ENCODE data around the gene EBLN1. TPM values are rescaled to one million over a fixed set of nuclear protein-coding genes. Genes with fewer than 3 reads are reported as not detected.
A peak's percentile ranks its signal among the peaks of the same experiment; 100 is the strongest.

The EBLN1 gene
- 3.6 TPM for total RNA-seq (ENCODE audit: insufficient read depth, low replicate concordance)

DNA sequence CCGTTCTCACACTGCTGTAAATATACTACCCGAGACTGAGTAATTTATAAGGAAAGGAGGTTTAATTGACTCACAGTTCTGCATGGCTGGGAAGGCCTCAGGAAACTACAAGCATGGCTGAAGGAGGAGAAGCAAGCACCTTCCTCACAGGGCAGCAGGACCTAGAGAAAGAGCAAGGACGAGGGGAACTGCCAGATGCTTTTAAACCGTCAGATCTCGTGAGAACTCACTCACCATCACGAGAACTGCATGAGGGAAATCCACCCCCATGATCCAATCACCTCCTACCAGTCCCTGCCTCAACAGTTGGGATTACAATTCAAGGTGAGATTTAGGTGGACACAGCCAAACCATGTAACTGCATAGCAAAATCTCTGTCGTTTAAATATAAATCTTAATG, at the start of gene EBLN1:
TSS of gene EBLN1 (minus strand) at position 174 of the 400 bp plus-strand sequence. CDS start 8,032 bp downstream, outside the sequence.
- no peak for DNase-seq (ENCODE audit: low spot score)

DNA sequence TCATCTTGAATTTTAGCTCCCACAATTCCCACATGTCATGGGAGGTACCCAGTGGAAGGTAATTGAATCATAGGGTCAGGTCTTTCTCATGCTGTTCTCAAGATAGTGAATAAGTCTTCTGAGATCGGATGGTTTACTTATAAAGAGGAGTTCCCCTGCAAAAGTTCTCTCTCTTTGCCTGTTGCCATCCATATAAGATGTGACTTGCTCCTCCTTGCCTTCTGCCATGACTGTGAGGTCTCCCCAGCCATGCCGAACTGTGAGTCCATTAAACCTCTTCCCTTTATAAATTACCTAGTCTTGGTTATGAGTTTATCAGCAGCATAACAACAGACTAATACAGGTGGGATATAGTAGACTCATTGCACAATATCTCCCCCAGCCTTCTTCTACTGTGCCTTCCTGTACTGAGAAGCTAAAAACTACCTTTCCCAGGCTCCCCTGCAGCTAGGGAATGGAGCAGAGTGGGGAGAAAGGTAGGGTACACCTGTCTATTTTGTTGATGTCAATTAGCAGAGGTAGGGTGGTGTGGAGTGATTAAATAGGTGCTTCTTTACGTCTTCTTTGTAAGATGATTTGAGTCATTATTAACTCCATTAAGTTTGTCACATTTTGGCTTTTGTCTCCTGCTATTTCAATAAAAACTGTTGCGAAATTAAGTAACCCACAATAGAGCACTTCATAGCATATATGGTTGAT, 48.2 kb upstream of the EBLN1 start:
- DNase-seq (ENCODE audit: low spot score), result no peak

DNA sequence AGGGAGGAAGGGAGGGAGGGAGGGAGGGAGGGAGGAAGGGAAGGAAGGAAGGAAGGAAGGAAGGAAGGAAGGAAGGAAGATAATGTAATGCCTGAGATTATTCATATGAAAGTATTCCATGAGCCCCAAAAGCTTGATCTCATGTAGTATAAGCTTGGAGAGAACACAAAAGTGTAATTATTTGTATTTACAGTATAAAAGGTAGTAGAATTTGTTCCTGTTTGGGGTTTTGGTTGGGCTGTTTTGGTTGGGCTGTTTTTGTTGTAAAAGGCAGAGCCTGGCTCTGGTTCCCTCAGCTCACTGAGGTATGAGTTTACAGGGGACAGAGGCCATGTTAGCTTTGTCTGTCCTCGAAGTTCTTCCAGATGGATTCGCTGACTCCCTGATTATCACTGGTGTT, 45.3 kb upstream of the EBLN1 start:
- DNase-seq (ENCODE audit: low spot score), result no peak

- no peak for DNase-seq (ENCODE audit: low spot score)
Observed at GRCh38 chr10:22259280-22259679, 41.5 kb upstream of the EBLN1 start.

- DNase-seq (ENCODE audit: low spot score), result no peak
Observed at GRCh38 chr10:22258471-22258870, 40.7 kb upstream of the EBLN1 start.

DNA sequence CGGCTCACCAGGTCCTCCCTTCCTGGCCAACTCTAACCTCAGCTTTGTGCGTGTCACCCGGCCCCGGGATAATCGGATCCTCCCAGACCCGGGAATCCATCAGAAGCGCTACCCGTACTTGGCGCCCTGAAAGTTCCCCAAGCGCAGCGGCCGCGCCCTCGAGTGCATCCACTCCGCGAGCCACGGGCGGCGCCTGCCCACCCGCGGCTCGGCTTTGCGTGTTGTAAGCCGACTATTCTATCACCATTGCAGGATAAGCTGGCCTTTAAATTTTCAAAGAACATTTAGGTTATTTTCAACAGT, 35.7 kb upstream of the EBLN1 start:
- no peak for DNase-seq (ENCODE audit: low spot score)

- peak; percentile 23 for DNase-seq (ENCODE audit: low spot score)
Observed at GRCh38 chr10:22252801-22253579, 35.2 kb upstream of the EBLN1 start.

DNA sequence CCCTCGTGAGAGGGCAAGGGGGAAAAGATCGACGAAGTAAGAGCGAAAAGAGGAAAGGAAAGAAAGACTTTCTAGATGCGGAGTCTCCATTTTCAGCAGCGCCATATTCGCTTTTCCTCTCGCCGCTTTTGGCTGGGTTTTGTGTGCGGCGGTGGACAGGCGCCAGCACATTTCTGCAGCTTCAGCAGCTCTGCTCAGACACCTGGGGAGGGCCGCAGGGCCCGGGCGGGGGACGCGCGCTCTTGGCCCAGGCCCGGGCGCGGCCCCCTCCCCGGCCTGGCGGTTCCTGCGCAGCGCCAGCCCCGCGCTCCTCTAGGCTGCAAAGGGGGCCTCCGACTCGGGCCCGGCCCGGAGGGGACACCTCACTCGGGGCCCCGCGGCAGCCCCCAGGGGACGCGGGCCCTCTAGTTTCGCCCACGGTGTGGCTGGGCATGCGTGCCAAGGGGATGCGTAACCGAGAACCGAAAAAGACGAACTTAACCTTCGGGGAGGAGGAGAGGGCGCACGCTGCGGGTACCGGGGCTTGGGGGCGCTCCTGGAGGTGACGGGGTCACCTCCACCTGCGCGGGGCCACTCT, 34.5 kb upstream of the EBLN1 start:
- DNase-seq (ENCODE audit: low spot score), result no peak

GRCh38 chr10:22251751-22252223, 34.0 kb upstream of the EBLN1 start:
- DNase-seq (ENCODE audit: low spot score), result peak; percentile 77

DNA sequence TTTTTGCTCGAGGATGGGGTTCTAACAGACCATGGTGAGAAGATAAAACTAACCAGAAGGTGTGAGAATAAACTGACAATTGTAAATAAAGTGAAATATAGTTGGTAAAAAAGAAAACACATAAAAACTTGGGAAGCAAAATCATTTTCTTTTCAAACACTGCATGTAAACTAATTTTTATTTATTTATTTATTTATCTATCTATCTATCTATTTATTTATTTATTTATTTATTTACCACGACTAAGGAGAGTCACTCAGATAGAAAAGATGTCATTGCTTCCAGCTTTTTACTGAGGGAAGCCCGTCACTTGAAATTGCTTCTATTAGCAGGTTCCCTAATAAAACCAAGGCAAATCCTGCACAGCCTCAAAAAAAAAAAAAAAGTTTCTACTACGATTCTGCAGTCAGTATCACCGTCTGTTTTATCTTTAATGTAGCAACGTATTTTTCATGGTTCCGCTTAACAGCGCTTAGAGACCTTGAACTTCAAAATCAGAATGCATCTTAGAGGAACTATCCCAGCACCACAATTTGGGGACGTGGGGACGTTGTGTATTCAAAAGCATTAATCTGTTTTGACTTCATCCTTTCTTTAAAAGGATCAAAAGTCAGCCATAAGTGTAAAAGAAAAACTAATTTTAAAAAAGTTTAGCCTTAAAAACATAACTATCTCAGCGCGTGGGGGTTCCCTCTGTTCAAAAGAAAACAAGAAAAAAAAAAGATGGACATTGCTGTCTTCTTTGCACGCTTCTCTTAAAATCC, 33.3 kb upstream of the EBLN1 start:
- peak; percentile 22 for DNase-seq (ENCODE audit: low spot score)

GRCh38 chr10:22247636-22248035, 29.8 kb upstream of the EBLN1 start:
- DNase-seq (ENCODE audit: low spot score), result no peak

DNA sequence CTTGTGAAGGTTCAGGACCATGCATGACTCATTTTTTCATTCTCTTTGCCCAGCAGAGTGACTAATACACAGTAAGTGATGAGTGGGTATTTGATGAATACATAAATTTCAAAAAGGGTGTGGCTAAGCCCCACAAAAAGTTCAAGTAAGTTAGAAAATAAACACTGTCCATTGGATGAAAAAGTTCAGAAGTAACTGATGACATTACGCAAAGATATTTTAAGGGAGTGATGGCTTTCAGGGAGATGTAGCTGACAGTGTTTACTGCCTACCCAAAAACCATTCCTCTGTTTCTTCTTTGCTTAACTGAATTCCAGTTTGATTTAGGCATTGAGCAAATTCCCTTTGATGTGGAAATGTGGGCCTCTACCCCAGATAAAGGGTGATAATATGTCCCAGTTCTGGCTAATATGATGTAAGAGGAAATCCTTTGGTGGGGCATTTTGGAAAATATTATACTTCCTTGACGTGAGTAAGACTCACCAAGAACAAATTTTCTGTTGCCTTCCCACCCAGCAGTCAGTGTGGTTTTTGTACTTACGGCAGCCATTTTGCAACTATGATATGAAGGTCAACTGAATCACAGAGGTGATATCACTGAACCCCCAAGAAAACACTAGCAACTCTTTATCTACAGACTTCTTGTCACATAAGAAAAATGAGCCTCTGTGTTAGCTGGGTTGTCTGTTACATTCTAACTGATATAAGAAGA, 29.0 kb upstream of the EBLN1 start:
- DNase-seq (ENCODE audit: low spot score), result peak; percentile 84

DNA sequence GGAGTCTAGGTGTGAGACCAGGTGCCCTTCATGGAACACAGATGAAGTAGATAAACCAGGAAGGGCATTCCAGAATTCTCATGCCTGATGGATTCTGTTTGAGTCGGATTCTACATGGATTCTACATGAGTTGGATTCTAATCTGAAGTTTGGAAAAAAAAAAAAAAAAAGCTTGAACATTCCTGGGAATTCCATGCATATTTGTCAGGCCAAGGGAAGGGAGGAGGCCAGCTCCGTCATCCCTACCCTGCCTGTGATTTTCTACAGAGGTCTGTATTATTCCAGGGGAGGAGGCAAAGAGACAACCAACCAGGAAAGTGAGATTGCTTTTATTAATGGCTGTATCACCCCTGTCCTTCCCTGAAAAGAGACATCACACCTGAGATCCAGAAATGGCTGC, 27.8 kb upstream of the EBLN1 start:
- DNase-seq (ENCODE audit: low spot score), result no peak

- no peak for DNase-seq (ENCODE audit: low spot score)
Observed at GRCh38 chr10:22244855-22245254, 27.0 kb upstream of the EBLN1 start.

- DNase-seq (ENCODE audit: low spot score), result no peak
Observed at GRCh38 chr10:22244001-22244400, 26.2 kb upstream of the EBLN1 start.

DNA sequence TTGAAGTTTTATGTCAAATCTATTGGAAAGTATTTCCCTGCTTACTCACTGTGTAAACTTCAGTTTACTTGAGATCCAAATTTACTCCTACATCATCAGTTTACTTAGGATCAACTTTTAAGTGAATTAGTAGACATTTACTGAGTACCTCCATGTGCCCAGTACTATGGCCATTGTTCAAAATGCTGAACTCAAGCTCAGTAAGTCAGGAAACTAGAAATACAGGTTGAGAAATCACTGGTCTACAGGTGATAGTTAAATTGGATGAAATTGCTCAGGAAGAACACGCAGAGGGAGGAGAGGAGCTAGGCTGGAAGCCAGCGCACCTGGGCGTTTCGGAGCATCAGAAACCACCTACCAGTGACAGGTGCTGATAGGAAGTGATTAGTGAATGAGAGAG, 25.5 kb upstream of the EBLN1 start:
- DNase-seq (ENCODE audit: low spot score), result no peak

DNA sequence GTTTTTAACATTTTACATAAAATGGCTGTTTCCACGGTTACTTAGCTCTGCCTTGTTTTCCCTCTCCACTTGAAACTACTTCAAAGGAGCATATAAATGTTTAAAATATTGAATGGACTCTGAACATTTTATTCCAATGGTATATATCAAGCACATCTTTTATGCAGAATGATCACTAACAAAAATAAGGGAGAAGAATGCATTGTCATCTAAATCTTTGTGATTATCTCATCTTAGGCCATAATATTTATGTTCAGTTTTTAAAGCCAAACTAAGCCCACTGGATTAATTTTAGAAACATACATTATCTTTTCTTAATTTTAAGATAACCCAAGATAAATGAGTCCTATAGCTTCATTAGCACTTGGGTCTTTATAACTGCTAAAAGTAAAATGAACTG, 13.4 kb upstream of the EBLN1 start:
- no peak for DNase-seq (ENCODE audit: low spot score)

- peak; percentile 74 for DNase-seq (ENCODE audit: low spot score)
Observed at GRCh38 chr10:22230158-22230833, 12.5 kb upstream of the EBLN1 start.

DNA sequence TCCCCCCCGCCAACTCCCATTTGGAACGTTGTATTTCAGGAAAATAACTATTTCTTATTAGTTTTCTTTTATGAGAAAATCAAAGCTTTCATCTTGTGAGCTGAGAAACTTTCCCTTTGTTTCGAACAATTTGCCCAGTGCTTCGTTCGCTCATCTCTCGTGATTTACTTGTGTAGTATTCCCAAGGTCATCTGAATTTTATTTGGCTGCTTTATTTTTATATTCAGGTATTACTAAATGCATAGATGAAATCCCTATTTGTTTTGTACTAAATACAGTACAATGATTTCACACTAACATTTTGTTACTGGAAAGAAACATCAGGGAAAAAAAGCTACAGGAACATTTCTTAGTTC, 12.0 kb upstream of the EBLN1 start:
- no peak for DNase-seq (ENCODE audit: low spot score)

DNA sequence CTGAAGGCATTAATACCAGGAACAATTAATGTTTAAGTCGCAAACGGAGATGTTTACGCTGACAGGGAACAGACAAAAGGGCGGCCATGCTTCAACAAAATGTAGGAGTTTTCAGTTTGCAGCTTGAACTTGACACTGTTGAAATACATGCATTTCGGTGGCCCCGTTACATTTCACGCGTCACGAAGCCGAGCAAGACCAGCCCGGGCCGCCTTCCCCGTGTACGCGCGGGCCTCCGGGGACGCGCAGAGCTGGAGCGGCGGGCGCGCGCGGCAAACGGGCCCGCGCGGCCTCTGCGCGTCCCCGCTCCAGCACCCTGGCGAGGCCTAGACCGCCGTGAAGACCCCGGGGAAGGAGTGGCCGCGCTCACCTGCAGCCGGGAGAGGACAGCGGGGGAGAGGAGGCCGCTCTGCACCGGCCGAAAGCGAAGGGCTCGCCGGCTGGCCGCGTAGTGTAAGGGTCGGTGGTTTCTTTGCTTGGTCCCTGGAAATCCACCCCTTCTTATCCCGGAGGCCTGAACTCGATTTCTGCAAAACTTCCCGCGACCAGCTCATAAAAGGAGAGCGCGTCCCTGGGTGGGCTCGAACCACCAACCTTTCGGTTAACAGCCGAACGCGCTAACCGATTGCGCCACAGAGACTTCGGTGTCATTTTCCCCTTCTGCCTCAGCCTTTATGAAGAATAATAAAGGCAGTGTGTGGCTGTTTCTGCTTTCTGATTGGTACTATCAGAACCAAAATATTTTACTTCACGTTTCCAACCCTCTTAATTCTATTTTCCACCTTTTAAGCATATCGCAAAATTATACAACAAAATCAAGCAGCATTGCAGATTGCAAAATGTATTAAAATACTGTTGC, 11.4 kb upstream of the EBLN1 start:
- DNase-seq (ENCODE audit: low spot score), result peak; percentile 96
